ENCODE measurements around the gene STX10.
A peak's percentile ranks its signal among the peaks of the same experiment; 100 is the strongest.

STX10 gene

GRCh38 chr19:13138171-13138915, 11.8 kb downstream of the STX10 start:
- Mint-ChIP-seq H3K4me1 (ENCODE audit: low read depth) (peaks cover 13% of the 10 kb centered on the region), H3K4me3 (no peak overlapping the region), H3K36me3 (ENCODE audit: low read depth) (peaks cover 74% of the 10 kb centered on the region), H3K9me3 (no peaks in the 10 kb centered on the region), H3K27me3 (no peaks in the 10 kb centered on the region), H3K27ac (peak overlapping the region; percentile 52)
- no peak for DNase-seq

GRCh38 chr19:13137290-13137794, 12.8 kb downstream of the STX10 start:
- no peaks in the 10 kb centered on the region for H3K9me3 Mint-ChIP-seq
- H3K4me1 Mint-ChIP-seq (ENCODE audit: low read depth) = peaks cover 23% of the 10 kb centered on the region
- peaks cover 77% of the 10 kb centered on the region for H3K36me3 Mint-ChIP-seq (ENCODE audit: low read depth)
- no peak for DNase-seq
- no peaks in the 10 kb centered on the region for H3K27me3 Mint-ChIP-seq
- no peak overlapping the region for H3K4me3 Mint-ChIP-seq
- H3K27ac Mint-ChIP-seq = peak overlapping the region; percentile 52

GRCh38 chr19:13135068-13136062, 14.8 kb downstream of the STX10 start:
- H3K4me1 Mint-ChIP-seq (ENCODE audit: low read depth) = peaks cover 38% of the 10 kb centered on the region
- peaks cover 77% of the 10 kb centered on the region for H3K36me3 Mint-ChIP-seq (ENCODE audit: low read depth)
- H3K4me3 Mint-ChIP-seq = no peak overlapping the region
- no peaks in the 10 kb centered on the region for H3K27me3 Mint-ChIP-seq
- H3K9me3 Mint-ChIP-seq = no peaks in the 10 kb centered on the region
- peak overlapping the region; percentile 71 for H3K27ac Mint-ChIP-seq
- DNase-seq = no peak

GRCh38 chr19:13134626-13135025, 15.5 kb downstream of the STX10 start:
- peaks cover 78% of the 10 kb centered on the region for H3K36me3 Mint-ChIP-seq (ENCODE audit: low read depth)
- no peaks in the 10 kb centered on the region for H3K9me3 Mint-ChIP-seq
- DNase-seq = no peak
- peaks cover 39% of the 10 kb centered on the region for H3K4me1 Mint-ChIP-seq (ENCODE audit: low read depth)
- no peak overlapping the region for H3K4me3 Mint-ChIP-seq
- H3K27me3 Mint-ChIP-seq = no peaks in the 10 kb centered on the region
- peak overlapping the region; percentile 71 for H3K27ac Mint-ChIP-seq

GRCh38 chr19:13133241-13133870, 16.8 kb downstream of the STX10 start:
- peak overlapping the region; percentile 72 for H3K4me3 Mint-ChIP-seq
- H3K27me3 Mint-ChIP-seq = no peaks in the 10 kb centered on the region
- peaks cover 44% of the 10 kb centered on the region for H3K4me1 Mint-ChIP-seq (ENCODE audit: low read depth)
- H3K9me3 Mint-ChIP-seq = no peaks in the 10 kb centered on the region
- H3K36me3 Mint-ChIP-seq (ENCODE audit: low read depth) = peaks cover 71% of the 10 kb centered on the region
- DNase-seq = no peak
- peak overlapping the region; percentile 99 for H3K27ac Mint-ChIP-seq

GRCh38 chr19:13132471-13133180, 17.5 kb downstream of the STX10 start:
- peak; percentile 62 for DNase-seq
- Mint-ChIP-seq H3K27me3 (no peaks in the 10 kb centered on the region), H3K4me1 (ENCODE audit: low read depth) (peaks cover 52% of the 10 kb centered on the region), H3K9me3 (no peaks in the 10 kb centered on the region), H3K36me3 (ENCODE audit: low read depth) (peaks cover 71% of the 10 kb centered on the region), H3K27ac (peak overlapping the region; percentile 99), H3K4me3 (peak overlapping the region; percentile 72)

- no peak for DNase-seq
- H3K36me3 Mint-ChIP-seq (ENCODE audit: low read depth) = peaks cover 66% of the 10 kb centered on the region
- no peaks in the 10 kb centered on the region for H3K27me3 Mint-ChIP-seq
- peaks cover 57% of the 10 kb centered on the region for H3K4me1 Mint-ChIP-seq (ENCODE audit: low read depth)
- H3K4me3 Mint-ChIP-seq = no peak overlapping the region
- H3K27ac Mint-ChIP-seq = peak overlapping the region; percentile 99
- H3K9me3 Mint-ChIP-seq = no peaks in the 10 kb centered on the region
Measured at GRCh38 chr19:13130886-13131490, 19.2 kb downstream of the STX10 start.

- Mint-ChIP-seq H3K9me3 (no peaks in the 10 kb centered on the region), H3K27me3 (no peaks in the 10 kb centered on the region), H3K4me3 (no peak overlapping the region), H3K4me1 (ENCODE audit: low read depth) (peaks cover 57% of the 10 kb centered on the region), H3K36me3 (ENCODE audit: low read depth) (peaks cover 64% of the 10 kb centered on the region), H3K27ac (no peak overlapping the region)
- DNase-seq = no peak
Measured at GRCh38 chr19:13129384-13129783, 20.8 kb downstream of the STX10 start.

- no peak for DNase-seq
- Mint-ChIP-seq H3K27ac (peak overlapping the region; percentile 76), H3K9me3 (no peaks in the 10 kb centered on the region), H3K4me3 (no peak overlapping the region), H3K36me3 (ENCODE audit: low read depth) (peaks cover 64% of the 10 kb centered on the region), H3K27me3 (no peaks in the 10 kb centered on the region), H3K4me1 (ENCODE audit: low read depth) (peaks cover 54% of the 10 kb centered on the region)
Measured at GRCh38 chr19:13128583-13128982, 21.6 kb downstream of the STX10 start.

- no peak for DNase-seq
- Mint-ChIP-seq H3K4me3 (no peak overlapping the region), H3K27ac (no peak overlapping the region), H3K9me3 (no peaks in the 10 kb centered on the region), H3K36me3 (ENCODE audit: low read depth) (peaks cover 64% of the 10 kb centered on the region), H3K27me3 (no peaks in the 10 kb centered on the region), H3K4me1 (ENCODE audit: low read depth) (peaks cover 53% of the 10 kb centered on the region)
Measured at GRCh38 chr19:13127811-13128575, 22.2 kb downstream of the STX10 start.

GRCh38 chr19:13127051-13127450, 23.1 kb downstream of the STX10 start:
- H3K4me1 Mint-ChIP-seq (ENCODE audit: low read depth) = peaks cover 53% of the 10 kb centered on the region
- DNase-seq = no peak
- H3K27me3 Mint-ChIP-seq = no peaks in the 10 kb centered on the region
- H3K9me3 Mint-ChIP-seq = no peaks in the 10 kb centered on the region
- no peak overlapping the region for H3K27ac Mint-ChIP-seq
- H3K36me3 Mint-ChIP-seq (ENCODE audit: low read depth) = peaks cover 69% of the 10 kb centered on the region
- H3K4me3 Mint-ChIP-seq = no peak overlapping the region

- no peak for DNase-seq
- Mint-ChIP-seq H3K4me1 (ENCODE audit: low read depth) (peaks cover 65% of the 10 kb centered on the region), H3K4me3 (no peak overlapping the region), H3K27ac (peak overlapping the region; percentile 79), H3K27me3 (no peaks in the 10 kb centered on the region), H3K36me3 (ENCODE audit: low read depth) (peaks cover 77% of the 10 kb centered on the region), H3K9me3 (no peaks in the 10 kb centered on the region)
Measured at GRCh38 chr19:13122980-13123957, 26.9 kb downstream of the STX10 start.

Data from activated T-cell treated with anti-CD3 and anti-CD28 coated beads, Interleukin-2, amount 50 U/mL, for 24 hours (primary cell).